ENCODE results near the gene PPP1R27. TPM values are rescaled to one million over a fixed set of nuclear protein-coding genes. Genes with fewer than 3 reads are reported as not detected.

Gene PPP1R27
- total and polyA plus RNA-seq, 4 donors: 0.31 to 0.35 TPM; not detected in 2

GRCh38 chr17:81822312-81822637 lies 12.6 kb downstream of the PPP1R27 start:
- TF ChIP-seq GABPA (IDR thresholded peaks at IDR 0.05 in 1 of 2, conservative IDR thresholded peaks at IDR 0.05 in 1 of 2): no peak
- TF ChIP-seq RAD21 (IDR thresholded peaks at IDR 0.05): no peak
- TF ChIP-seq FOXA2 (IDR thresholded peaks at IDR 0.05): no peak
- TF ChIP-seq EGR1 (IDR thresholded peaks at IDR 0.05; ENCODE audit: low read depth in 2 of 2): no peak
- no peak for TF ChIP-seq NR2F2 (IDR thresholded peaks at IDR 0.05)
- TF ChIP-seq FOXA1 (IDR thresholded peaks at IDR 0.05): no peak
- TF ChIP-seq RXRA (IDR thresholded peaks at IDR 0.05): no peak
- no peak for TF ChIP-seq JUND (IDR thresholded peaks at IDR 0.05)
- no peak for TF ChIP-seq YY1 (IDR thresholded peaks at IDR 0.05)
- no peak for TF ChIP-seq HNF4G (IDR thresholded peaks at IDR 0.05)
- TF ChIP-seq, protein P1, sequence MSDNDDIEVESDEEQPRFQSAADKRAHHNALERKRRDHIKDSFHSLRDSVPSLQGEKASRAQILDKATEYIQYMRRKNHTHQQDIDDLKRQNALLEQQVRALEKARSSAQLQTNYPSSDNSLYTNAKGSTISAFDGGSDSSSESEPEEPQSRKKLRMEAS (IDR thresholded peaks at IDR 0.05): no peak
- TF ChIP-seq TAF1 (conservative IDR thresholded peaks at IDR 0.05): no peak
- TF ChIP-seq, protein P2, sequence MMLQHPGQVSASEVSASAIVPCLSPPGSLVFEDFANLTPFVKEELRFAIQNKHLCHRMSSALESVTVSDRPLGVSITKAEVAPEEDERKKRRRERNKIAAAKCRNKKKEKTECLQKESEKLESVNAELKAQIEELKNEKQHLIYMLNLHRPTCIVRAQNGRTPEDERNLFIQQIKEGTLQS (IDR thresholded peaks at IDR 0.05): no peak
- no peak for TF ChIP-seq ZBTB33 (IDR thresholded peaks at IDR 0.05)
- TF ChIP-seq, protein P3, sequence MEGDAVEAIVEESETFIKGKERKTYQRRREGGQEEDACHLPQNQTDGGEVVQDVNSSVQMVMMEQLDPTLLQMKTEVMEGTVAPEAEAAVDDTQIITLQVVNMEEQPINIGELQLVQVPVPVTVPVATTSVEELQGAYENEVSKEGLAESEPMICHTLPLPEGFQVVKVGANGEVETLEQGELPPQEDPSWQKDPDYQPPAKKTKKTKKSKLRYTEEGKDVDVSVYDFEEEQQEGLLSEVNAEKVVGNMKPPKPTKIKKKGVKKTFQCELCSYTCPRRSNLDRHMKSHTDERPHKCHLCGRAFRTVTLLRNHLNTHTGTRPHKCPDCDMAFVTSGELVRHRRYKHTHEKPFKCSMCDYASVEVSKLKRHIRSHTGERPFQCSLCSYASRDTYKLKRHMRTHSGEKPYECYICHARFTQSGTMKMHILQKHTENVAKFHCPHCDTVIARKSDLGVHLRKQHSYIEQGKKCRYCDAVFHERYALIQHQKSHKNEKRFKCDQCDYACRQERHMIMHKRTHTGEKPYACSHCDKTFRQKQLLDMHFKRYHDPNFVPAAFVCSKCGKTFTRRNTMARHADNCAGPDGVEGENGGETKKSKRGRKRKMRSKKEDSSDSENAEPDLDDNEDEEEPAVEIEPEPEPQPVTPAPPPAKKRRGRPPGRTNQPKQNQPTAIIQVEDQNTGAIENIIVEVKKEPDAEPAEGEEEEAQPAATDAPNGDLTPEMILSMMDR (IDR thresholded peaks at IDR 0.05; ENCODE audit: low read depth, low read length, missing input control): no peak
- no peak for TF ChIP-seq HNF4A (conservative IDR thresholded peaks at IDR 0.05)
- peaks cover 8 to 20% (median 15%) of the 10 kb centered on the region in 4 donors for H3K4me1 ChIP-seq (ENCODE audit: control insufficient read depth in 4 of 4, insufficient read depth in 4 of 4, low read length in 3 of 4)
- H3K27me3 ChIP-seq (ENCODE audit: control insufficient read depth in 4 of 4, insufficient read depth in 4 of 4, low read length in 3 of 4): no peaks in the 10 kb centered on the region
- H3K9ac ChIP-seq (ENCODE audit: low read depth in 1 of 2, low read length in 2 of 2): peak overlapping the region in 1 of 2 donors; percentile 30
- H3K9me3 ChIP-seq (ENCODE audit: control insufficient read depth in 4 of 4, low read length in 3 of 4): no peaks in the 10 kb centered on the region
- WGBS: 91% methylated on average over 8 of the region's 8 CpGs
- H3K27ac ChIP-seq (ENCODE audit: low read depth in 1 of 2, low read length in 2 of 2): peak overlapping the region; percentile 97 to 98
- H3K4me3 ChIP-seq (ENCODE audit: low read depth in 1 of 3, low read length in 3 of 3): no peak overlapping the region
- DNase-seq (ENCODE audit: low spot score): no peak
- peaks cover 0 to 5% (median 0%) of the 10 kb centered on the region in 4 donors for H3K36me3 ChIP-seq (ENCODE audit: control insufficient read depth in 4 of 4, insufficient read depth in 3 of 4, low read depth in 1 of 4, low read length in 3 of 4)

DNA sequence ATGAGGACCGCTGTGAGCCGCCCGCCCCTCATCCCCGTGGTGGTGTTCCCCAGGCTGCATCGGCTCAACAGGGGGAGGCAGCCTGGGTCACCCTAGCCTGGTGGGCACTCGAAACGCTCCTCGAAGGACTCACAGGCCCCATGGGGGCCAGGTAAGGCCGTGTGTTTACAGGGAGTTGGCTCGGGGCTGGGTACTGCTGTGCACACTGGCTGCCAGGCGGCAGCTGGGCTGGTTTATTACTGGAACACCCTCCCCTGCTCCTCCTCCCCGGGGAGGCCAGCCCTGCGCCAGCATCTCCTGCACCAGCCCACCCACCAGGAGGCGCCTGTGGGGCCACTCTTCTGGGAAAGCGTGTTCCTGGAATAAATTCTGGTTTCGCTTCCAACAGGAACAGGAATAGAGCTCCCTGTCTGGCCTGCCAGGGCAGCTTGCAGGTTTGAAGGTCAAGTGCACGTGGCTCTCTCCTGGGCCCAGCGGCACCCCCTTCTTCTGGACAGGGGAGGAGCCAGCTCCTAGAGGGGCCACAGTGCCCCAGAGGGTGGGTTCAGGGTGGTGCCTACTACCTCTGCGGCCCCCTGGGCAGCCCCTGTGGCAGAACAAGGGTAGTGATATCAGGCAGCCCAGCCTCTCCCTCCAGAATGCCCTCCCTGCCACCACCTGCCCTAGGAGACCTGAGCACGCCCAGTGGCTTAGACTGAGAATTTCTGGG lies 13.1 kb downstream of the PPP1R27 start:
- no peak overlapping the region for H3K4me3 ChIP-seq (ENCODE audit: low read depth in 1 of 3, low read length in 3 of 3)
- H3K4me1 ChIP-seq (ENCODE audit: control insufficient read depth in 4 of 4, insufficient read depth in 4 of 4, low read length in 3 of 4): peaks cover 8 to 20% (median 15%) of the 10 kb centered on the region in 4 donors
- peak overlapping the region in 1 of 2 donors; percentile 30 for H3K9ac ChIP-seq (ENCODE audit: low read depth in 1 of 2, low read length in 2 of 2)
- peaks cover 0 to 5% (median 0%) of the 10 kb centered on the region in 4 donors for H3K36me3 ChIP-seq (ENCODE audit: control insufficient read depth in 4 of 4, insufficient read depth in 3 of 4, low read depth in 1 of 4, low read length in 3 of 4)
- DNase-seq (ENCODE audit: low spot score): peak; percentile 69
- peak overlapping the region; percentile 97 to 98 for H3K27ac ChIP-seq (ENCODE audit: low read depth in 1 of 2, low read length in 2 of 2)
- no peaks in the 10 kb centered on the region for H3K9me3 ChIP-seq (ENCODE audit: control insufficient read depth in 4 of 4, low read length in 3 of 4)
- H3K27me3 ChIP-seq (ENCODE audit: control insufficient read depth in 4 of 4, insufficient read depth in 4 of 4, low read length in 3 of 4): no peaks in the 10 kb centered on the region
- WGBS: 29% methylated on average over 20 of the region's 20 CpGs
- TF ChIP-seq, protein P1 (IDR thresholded peaks at IDR 0.05): peak; percentile 100
- TF ChIP-seq RAD21 (IDR thresholded peaks at IDR 0.05): peak; percentile 84 to 86
- TF ChIP-seq EGR1 (IDR thresholded peaks at IDR 0.05; ENCODE audit: low read depth in 2 of 2): peak in 1 of 2 donors; percentile 87
- TF ChIP-seq, protein P2 (IDR thresholded peaks at IDR 0.05): no peak
- TF ChIP-seq RXRA (IDR thresholded peaks at IDR 0.05): peak; percentile 87 to 91
- TF ChIP-seq HNF4G (IDR thresholded peaks at IDR 0.05): peak; percentile 45
- peak; percentile 52 for TF ChIP-seq FOXA2 (IDR thresholded peaks at IDR 0.05)
- no peak for TF ChIP-seq TAF1 (conservative IDR thresholded peaks at IDR 0.05)
- TF ChIP-seq ZBTB33 (IDR thresholded peaks at IDR 0.05): no peak
- TF ChIP-seq, protein P3 (IDR thresholded peaks at IDR 0.05; ENCODE audit: low read depth, low read length, missing input control): peak; percentile 81
- peak; percentile 94 for TF ChIP-seq SP1 (IDR thresholded peaks at IDR 0.05)
- TF ChIP-seq GABPA (IDR thresholded peaks at IDR 0.05 in 1 of 2, conservative IDR thresholded peaks at IDR 0.05 in 1 of 2): peak in 1 of 2 donors; percentile 90
- TF ChIP-seq JUND (IDR thresholded peaks at IDR 0.05): peak in 1 of 2 donors; percentile 69
- TF ChIP-seq FOXA1 (IDR thresholded peaks at IDR 0.05): peak; percentile 17
- TF ChIP-seq YY1 (IDR thresholded peaks at IDR 0.05): peak; percentile 85
- TF ChIP-seq NR2F2 (IDR thresholded peaks at IDR 0.05): peak; percentile 82

All from liver (tissue), 9 donors.